HG02623 (cell line): ENCODE data around the gene CTNNAL1.
"Not testable (repeated sequence)": the region's sequence is repeated elsewhere in the genome, so short reads cannot be mapped to it uniquely, and the experiment has no call there.

Experiments
- ATAC-seq: cut with Tn5 transposase; IDR thresholded peaks from one replicate; pipeline ENCODE4 v1.9.1; 2021; ENCODE audit warnings: moderate library complexity; ENCODE audit not compliant: unreplicated experiment

CTNNAL1 gene

DNA sequence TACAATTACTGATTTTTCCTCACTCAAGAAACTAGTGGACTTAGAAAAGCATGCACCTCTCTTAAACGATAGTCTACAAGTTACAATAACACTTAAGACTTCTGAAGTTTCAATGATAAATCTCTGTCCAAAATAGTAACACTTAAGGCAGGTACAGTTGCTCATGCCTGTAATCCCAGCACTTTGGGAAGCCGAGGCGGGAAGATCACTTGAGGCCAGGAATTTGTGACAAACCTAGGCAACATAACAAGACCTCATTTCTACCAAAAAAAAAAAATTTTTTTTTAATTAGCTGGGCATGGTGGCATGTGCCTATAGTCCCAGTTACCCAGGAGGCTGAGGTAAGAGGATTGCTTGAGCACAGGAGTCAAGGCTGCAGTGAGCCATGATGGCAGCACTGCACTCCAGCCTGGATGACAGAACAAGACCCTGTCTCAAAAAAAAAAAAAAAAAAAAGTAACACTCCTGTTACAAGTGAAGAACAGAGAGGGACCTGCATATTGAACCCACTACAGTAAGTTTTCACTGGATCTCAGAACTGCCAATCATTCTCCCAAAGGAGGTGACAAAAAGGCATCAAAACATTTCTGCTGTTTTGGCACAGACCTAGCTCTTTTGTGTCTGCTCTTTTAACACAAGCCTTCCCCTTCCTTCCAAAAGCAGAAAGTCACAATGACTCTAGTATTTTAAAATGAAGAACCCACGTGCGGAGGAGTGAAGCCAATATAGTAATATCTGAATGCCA is 75.6 kb downstream of the CTNNAL1 start:
- no peak for ATAC-seq

DNA sequence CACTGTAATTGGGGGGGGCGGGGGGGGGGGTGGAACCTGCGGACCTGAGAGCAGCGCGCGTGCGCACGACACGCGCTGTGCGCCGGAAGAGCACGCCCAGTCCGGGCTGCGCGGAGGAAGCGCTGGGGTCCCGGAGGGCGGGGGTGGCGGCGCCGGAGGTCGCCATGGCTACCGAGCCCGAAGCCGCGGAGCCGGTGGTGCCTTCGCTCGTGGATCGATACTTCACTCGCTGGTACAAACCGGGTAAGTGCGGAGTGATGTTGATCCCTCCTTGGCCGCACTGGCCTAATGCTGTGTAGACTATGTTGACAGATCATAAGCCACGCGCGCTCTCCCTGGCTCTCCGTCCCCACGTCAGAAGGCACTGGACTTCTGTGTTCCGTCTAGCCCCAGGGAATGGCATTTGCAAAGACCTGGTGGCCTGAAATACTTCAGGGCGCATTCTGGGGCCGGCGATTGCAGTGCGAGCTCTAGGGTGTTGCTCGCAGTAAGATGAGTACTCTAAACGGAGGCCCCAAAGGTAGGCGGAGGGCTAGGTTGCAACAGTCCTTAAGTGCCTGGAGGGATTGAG is 78.9 kb downstream of the CTNNAL1 start, which contains the start of gene ABITRAM:
ABITRAM (plus strand) TSS at position 78 of the 571 bp plus-strand sequence; CDS start at position 165, 87 bp downstream.
- ATAC-seq: peak; percentile 76

DNA sequence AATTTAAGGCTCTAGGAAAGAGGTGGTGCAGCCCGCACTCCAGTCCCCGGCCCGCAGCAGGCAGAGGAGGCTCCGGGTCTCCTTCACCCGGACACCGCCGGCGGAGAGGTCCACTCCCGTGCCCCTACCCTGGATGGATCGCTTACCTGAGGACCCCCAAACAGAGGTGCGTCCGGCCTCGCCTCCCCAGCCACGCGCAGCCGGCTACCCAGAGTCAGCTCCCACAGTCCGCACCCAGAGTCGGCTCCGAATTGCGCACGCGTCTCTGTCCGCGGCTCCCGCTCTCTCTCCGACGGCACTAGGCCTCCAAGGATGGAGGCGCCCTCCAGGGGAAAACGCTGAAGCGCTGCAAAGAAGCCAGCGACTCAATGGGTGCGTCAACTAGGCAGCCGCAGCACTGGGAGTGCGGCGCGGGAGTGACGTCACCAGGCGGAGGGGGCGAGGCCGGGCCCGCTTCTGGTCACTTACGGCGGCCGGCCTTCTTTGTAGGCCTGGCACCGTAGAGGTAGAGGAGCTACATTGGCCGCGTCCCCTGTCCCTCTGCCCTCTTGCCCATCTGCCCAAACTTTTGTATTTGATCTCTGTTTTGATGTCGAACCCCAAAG is 79.5 kb downstream of the CTNNAL1 start, which contains the start of gene ELP1:
ELP1 (minus strand) TSS at position 407 of the 605 bp plus-strand sequence. CDS start 2,978 bp downstream, outside the sequence.
- ATAC-seq: peak; percentile 82

DNA sequence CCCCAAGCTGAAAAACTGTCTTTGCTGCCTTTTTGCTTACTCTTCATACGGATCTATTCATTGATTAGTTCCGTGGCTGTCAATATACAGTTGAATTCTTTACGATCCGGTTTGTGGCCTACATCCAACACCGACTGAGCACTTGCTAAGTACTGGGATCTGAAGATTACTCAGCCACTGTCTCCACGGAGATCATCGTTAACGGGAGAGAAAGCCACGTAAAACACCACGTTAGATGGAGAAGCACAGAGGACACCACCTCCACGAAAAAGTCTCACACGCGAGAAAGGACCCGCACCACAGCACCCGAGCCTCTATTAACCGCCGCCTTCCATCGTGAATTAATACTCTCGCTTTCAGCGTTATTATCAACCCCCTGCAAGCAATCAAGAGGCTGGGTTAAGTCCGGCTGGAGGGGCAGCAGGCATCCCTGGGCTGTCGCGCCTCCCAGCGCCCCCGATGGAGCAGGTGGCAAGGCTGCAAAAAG is 80.0 kb downstream of the CTNNAL1 start:
- peak; percentile 12 for ATAC-seq

DNA sequence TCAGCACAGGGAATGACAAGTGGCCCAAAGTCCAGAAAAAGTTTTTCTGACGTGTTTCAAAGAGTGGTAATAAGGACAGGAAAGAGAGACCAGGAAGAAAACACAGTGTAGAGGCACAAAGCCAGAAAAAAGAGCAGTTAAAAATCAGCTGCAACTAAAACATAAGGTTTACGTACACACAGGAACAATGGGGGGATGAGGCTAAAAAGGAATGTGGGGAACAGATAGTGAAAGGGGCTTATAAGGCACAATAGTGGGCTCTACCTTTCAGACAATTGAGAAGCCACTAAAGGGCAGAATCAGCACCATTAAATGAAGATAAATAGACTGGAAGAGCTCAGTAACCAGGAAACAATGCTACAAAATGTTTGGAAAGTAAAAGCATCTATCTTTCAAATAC is 84.9 kb downstream of the CTNNAL1 start:
- ATAC-seq: no peak

DNA sequence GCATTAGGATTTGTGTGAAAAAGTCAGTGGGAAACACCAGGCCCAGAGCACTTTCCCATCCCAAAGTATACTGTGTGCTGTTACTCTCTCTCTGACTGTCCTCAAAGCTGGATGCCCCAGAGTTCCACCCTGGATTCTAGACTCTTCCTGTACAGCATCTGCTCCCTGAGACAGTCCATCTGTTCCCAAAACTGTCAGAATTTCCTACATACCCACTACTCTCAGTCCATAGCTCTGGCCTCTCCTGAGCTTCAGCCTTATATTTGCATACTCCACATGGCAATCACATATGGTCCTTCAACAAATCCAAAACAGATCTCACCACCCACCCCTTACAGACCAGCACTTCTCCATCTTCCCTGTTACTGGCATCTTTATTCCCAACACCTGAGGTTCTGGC is 88.8 kb downstream of the CTNNAL1 start:
- ATAC-seq: no peak

DNA sequence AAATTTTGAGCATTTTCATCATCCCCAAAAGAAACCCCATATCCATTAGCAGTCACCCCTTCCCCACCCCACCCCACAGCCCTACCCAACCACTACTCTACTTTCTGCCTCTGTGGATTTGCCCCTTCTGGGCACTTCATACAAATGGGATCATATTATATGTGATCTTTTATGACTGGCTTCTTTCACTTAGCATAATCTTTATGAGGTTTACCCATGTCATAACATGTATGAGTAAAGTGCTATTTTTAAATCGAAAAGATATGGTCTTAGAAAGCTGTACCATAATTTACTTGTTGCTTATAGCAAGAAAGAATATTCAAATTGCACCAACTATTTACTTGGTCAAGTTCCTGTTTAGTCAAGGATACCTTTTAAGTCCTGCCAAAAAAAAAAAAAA is 92.1 kb downstream of the CTNNAL1 start:
- ATAC-seq: no peak

DNA sequence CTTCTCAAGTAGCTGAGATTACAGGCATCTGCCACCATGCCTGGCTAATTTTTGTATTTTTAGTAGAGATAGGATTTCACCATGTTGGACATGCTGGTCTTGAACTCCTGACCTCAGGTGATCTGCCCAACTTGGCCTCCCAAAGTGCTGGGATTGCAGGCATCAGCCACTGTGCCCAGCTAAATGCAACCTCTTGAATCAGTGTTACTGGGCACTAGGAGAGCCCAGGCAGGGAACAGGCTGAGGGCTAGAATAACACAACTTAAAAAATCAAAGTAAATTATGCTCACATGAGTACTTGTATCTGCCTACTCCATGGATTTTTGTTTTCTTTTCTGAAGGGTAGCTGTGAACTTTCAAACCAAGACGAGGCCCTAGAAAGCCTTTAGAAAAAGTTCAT is 92.9 kb downstream of the CTNNAL1 start:
- ATAC-seq: not testable (repeated sequence)

DNA sequence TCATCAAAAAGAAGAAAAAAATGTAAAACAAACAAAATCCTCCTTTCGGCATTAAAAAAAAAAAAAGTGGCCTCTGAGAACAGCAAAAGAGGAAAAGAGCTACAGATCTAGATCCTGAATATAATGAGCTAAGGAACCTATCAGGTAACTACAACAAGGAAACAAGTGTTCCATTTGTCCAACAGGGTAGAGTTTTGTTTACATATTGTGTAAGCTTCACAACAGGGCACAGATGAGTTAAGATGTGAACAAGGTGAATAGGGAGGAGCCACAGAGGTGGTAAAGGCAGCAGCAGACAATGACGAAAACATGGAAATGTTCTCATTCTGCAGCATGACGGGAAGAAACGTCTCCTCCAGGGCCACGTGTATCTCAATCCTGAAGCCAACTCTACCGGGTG is 93.8 kb downstream of the CTNNAL1 start:
- no peak for ATAC-seq

DNA sequence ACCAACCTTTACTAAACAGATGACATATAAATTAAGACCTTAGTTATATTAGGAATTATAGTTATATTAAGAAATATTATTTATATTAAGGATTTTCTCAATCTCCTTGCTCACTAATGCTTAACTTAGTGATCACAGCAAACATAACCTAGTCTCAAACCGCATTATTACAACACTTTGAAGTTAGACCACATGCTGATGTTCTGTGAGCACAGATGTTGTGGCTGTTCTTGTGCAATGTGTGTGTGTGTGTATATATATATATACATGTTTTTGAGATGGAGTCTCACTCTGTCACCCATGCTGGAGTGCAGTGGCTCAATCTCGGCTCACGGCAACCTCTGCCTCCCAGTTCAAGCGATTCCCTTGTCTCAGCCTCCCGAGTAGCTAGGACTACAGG is 99.9 kb downstream of the CTNNAL1 start:
- ATAC-seq: no peak

DNA sequence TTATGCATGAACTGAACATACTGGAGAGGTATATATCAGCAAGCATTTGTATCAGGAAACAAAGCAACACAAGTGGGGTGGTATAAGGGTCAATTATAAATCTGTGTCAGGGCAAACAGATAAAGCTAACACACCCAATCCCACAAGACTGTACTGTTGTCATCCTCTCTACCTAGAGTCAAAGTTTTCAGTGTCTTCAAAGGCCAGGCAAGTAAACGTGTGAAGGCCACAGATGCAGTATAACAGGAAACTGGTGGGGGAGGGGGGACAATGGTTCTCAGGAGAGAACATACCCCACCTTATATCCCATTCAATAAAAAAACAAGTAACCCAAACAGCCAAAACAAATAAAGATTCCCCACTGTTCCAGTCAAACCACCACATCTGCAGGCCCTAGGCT is 101.5 kb downstream of the CTNNAL1 start:
- no peak for ATAC-seq

DNA sequence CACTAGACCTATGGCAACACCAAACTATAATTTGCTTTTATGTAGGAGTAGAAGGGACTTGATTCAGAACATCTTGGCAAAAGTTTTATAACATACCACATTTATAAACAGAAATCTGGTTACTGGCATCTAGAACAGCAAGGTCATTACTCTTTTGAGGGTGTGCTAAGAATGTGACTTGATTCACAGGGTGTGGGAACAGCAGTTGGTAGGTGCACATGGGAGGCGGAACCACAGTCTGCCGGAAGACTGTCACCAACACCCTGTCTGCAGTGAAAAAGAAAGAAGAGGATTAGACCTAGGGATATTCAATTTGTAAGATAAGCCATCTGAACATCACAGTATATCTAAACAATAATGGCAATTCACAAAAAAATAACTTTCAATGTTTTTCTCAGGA is 102.4 kb downstream of the CTNNAL1 start:
- ATAC-seq: no peak

DNA sequence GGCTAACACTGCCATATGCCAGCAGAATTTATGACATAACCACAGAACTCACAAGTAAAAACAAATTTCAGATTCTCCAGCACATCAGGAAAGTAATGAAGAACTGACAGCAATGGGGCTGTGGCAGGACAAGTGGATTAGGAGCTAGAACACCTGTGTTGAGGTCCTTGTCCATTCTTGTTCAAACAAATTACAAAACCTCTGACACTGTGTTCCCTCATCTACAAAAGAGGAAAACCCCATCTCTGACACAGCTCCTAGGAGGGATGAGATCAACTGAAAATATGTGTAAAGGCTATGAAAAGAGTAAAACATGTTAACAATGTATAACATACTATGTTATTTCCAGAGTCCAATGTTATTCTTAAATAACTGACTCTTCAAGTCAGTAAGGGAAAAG is 102.9 kb downstream of the CTNNAL1 start:
- no peak for ATAC-seq

DNA sequence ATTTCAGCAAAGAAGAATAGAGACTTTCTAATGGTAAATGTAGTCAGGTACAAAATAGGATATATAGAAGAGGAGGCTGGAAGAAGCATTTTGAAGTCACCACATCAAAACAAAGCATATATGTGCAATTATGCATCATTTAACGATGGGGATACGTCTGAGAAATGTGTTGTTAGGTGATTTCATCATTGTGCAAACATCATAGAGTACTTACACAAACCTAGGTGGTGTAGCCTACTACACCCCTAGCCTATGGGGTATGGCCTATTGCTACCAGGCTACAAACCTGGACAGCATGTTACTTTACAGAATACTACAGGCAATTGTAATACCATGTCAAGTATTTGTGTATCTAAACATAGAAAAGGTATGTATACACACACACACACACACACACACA is 107.8 kb downstream of the CTNNAL1 start:
- no peak for ATAC-seq

DNA sequence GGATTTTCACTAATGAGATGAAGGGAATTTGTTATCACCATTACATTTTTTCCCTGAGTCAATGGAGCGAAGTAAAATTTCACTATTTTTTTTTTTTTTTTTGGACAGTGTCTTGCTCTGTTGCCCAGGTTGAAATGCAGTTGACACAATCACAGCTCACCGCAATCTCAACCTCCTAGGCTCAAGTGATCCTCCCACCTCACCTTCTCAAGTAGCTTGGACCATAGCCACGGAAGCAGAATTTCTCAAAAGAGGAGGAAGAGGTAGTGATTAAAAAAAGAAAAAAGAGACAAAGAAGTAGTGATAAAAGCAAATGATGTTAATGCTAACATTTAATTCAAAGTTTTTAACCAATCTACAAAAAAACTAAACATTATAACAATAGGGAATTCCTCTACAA is 109.1 kb downstream of the CTNNAL1 start:
- ATAC-seq: no peak

DNA sequence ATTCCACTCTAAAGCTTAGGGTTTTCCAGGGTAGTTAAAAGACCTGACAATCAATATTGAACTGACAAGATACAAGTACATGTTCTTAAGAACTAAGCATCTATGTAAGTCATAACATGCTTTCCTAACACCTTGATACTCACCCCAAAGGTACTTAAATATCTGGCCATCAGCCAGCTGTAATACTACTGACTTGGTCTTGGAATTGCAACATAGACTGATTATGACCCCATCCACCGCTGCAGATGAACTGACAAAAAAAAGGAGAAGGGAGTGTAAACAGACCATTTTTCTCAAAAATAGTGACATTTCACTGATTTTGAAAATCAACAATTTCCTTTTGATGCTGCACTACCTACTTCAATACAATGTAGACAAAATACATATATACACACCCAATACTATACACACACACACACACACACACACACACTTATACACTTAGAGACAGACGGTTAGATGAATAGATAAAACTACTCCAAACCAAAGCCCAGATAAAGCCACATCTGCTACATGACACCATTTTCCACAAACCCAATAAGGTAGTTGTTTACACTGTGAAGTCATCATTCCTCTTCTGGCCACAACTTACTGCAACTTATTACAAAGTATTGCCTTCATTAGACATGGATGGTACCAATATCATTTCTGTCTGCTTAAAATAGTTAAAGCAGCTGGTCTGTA is 109.7 kb downstream of the CTNNAL1 start:
- no peak for ATAC-seq

DNA sequence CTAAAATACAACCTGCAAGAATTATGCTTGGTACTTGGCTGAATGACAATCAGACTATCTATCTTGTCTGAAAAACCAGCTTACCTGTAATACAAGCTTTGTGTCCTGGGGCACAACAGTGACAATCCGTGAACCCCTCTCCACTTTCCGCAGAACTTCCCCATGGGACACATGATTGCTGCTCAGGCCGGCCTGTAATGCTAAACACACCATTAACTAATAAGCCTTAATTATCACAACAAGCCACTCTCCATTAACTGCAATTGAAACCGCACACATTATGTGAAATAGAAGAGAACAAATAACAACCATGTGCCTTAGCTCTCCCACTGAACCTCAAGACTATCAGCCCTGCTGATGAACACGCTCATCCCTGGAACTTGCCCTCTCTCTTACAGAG is 113.1 kb downstream of the CTNNAL1 start:
- no peak for ATAC-seq

DNA sequence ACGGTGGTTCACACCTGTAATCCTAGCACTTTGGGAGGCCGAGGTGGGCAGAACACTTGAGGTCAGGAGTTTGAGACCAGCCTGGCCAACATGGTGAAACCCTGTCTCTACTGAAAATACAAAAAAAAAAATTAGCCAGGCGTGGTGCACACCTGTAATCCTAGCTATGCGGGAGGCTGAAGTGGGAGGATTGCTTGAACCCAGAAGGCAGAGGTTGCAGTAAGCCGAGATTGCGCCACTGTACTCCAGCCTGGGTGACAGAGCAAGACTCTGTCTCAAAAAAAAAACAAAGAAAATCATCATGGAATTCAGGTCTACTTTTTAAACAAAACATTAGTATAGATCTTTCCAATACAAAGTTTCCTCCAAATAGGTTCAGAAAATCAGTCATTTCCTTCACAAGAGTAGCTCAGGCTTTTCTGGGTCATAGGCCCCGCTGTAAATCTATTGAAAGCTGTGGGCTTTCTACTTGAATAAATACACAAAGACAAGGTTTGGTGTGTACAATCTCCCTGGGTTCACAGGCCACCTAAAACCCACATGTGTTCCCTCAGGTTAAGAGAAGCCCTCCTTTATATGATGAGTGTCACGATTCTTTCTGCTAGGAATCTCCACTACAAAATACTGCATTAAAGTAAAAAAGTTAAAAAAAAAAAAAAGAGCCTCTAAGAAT is 114.1 kb downstream of the CTNNAL1 start:
- ATAC-seq: not testable (repeated sequence)

DNA sequence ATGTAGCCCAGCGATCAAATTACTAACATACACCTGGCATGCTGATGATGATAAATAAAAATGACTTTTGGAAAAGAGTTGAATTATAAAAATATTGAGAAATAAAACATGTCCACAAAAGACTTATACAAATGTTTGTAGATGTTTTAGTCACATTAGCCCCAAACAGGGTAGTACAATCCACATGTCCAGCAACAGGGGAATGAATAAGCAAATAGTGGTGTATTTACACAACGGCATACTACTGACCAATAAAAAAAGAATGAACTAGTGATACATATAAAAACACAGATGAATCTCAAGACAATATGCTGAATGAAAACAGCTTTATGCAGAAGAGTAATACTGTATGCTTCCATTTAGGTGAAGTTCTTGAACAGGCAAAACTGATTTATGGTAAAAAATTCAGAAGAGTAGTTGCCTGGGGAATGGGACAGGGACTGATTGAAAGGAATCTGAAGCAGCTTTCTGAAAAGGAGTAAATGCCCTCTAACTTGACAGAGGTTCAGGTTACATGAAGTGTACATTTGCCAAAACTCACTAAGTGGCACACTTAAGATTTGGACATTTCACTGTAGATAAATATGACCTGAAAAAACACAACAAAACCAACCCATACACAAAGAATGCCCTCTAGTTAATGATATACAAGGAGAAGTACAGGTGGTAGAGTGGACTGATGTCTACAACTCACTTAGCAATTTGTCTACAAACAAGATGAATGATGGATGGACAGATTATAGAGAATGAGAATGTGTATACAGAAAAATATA is 115.8 kb downstream of the CTNNAL1 start:
- ATAC-seq: no peak
